ENCODE results near the gene ZNF835. TPM values are rescaled to one million over a fixed set of nuclear protein-coding genes. Genes with fewer than 3 reads are reported as not detected.
A peak's percentile ranks its signal among the peaks of the same experiment; 100 is the strongest.

Gene ZNF835
- 0.29 TPM for total RNA-seq (2013)
- polyA plus RNA-seq (under 1 TPM in 1 of 3 donors, not detected in 2; 0.07 TPM), polyA minus RNA-seq (0.55 and 0.80 TPM in 2 replicates), total RNA-seq (0 to 0.69 (median 0.07) reads per million in 11 experiments)

GRCh38 chr19:56671613-56671994 lies at the start of gene ZNF835:
Gene ZNF835 (minus strand): TSS chr19:56671757. CDS start chr19:56665198, 6,559 bp downstream.
- peaks cover 39 to 67% of the 10 kb centered on the region in 2 donors for H3K9me3 ChIP-seq (replicated peaks in 1 of 2; ENCODE audit: control insufficient read depth in 1 of 2, insufficient read depth in 1 of 2, low read length in 2 of 2)
- peak within 1 kb of the TSS; percentile 26 to 78 (median 41) for H3K4me3 ChIP-seq (replicated peaks in 1 of 3; ENCODE audit: low read depth in 2 of 3, low read length in 3 of 3)
- no peaks in the 10 kb centered on the region for H3K27me3 ChIP-seq (ENCODE audit: control insufficient read depth in 2 of 2, insufficient read depth in 2 of 2, low read length in 2 of 2)
- Mint-ChIP-seq H3K27me3 (ENCODE audit: low read depth in 3 of 3) (peaks cover 0 to 3% (median 0%) of the 10 kb centered on the region in 3 donors), H3K36me3 (no peaks in the 10 kb centered on the region), H3K9me3 (peaks cover 25 to 67% (median 44%) of the 10 kb centered on the region in 7 donors), H3K27ac (peak within 1 kb of the TSS in 3 of 7 donors; percentile 15 to 69 (median 46)), H3K4me3 (peak within 1 kb of the TSS; percentile 82 to 88), H3K4me1 (peaks cover 13% of the 10 kb centered on the region)
- H4K20me1 ChIP-seq (ENCODE audit: insufficient read depth, low read length): no peaks in the 10 kb centered on the region
- no peaks in the 10 kb centered on the region for H3K79me2 ChIP-seq (ENCODE audit: insufficient read depth, low read length)
- DNase-seq: peak; percentile 78 to 80 (median 79)
- H3K4me2 ChIP-seq (replicated peaks; ENCODE audit: extremely low read depth, low read length, poor library complexity, severe bottlenecking): peak within 1 kb of the TSS; percentile 79
- 0% methylated on average over 32 of the region's 32 CpGs for WGBS (ENCODE audit: insufficient coverage)
- intact Hi-C loops (cut with micrococcal nuclease): no loop called here
- TF ChIP-seq CTCF (IDR thresholded peaks at IDR 0.05): peak; percentile 40
- H3K4me1 ChIP-seq (ENCODE audit: control insufficient read depth in 1 of 2, insufficient read depth in 2 of 2, low read length in 2 of 2): peaks cover 12 to 18% of the 10 kb centered on the region in 2 donors
- peak within 1 kb of the TSS; percentile 90 for H2AFZ ChIP-seq (ENCODE audit: insufficient read depth, low read depth, low read length, poor library complexity, severe bottlenecking)
- H3K27ac ChIP-seq (ENCODE audit: low read depth in 1 of 2, low read length in 2 of 2): no peak within 1 kb of the TSS
- no peak within 1 kb of the TSS for H3K9ac ChIP-seq (ENCODE audit: insufficient read depth, low read length, poor library complexity, severe bottlenecking)
- H3K36me3 ChIP-seq (replicated peaks in 1 of 2; ENCODE audit: control insufficient read depth in 1 of 2, insufficient read depth in 2 of 2, low read length in 2 of 2): no peaks in the 10 kb centered on the region

GRCh38 chr19:56720281-56720680 lies 48.7 kb upstream of the ZNF835 start:
- Histone ChIP-seq H3K4me3 (replicated peaks in 1 of 3; ENCODE audit: low read depth in 2 of 3, low read length in 3 of 3) (no peak overlapping the region), H3K4me2 (replicated peaks; ENCODE audit: extremely low read depth, low read length, poor library complexity, severe bottlenecking) (no peak overlapping the region), H2AFZ (ENCODE audit: insufficient read depth, low read depth, low read length, poor library complexity, severe bottlenecking) (no peak overlapping the region), H3K9ac (ENCODE audit: insufficient read depth, low read length, poor library complexity, severe bottlenecking) (no peak overlapping the region), H4K20me1 (ENCODE audit: insufficient read depth, low read length) (no peaks in the 10 kb centered on the region), H3K27ac (ENCODE audit: low read depth in 1 of 2, low read length in 2 of 2) (no peak overlapping the region), H3K4me1 (ENCODE audit: control insufficient read depth in 1 of 2, insufficient read depth in 2 of 2, low read length in 2 of 2) (no peaks in the 10 kb centered on the region), H3K36me3 (replicated peaks in 1 of 2; ENCODE audit: control insufficient read depth in 1 of 2, insufficient read depth in 2 of 2, low read length in 2 of 2) (no peaks in the 10 kb centered on the region), H3K27me3 (ENCODE audit: control insufficient read depth in 2 of 2, insufficient read depth in 2 of 2, low read length in 2 of 2) (no peaks in the 10 kb centered on the region), H3K79me2 (ENCODE audit: insufficient read depth, low read length) (no peaks in the 10 kb centered on the region), H3K9me3 (replicated peaks in 1 of 2; ENCODE audit: control insufficient read depth in 1 of 2, insufficient read depth in 1 of 2, low read length in 2 of 2) (peaks cover 26 to 44% of the 10 kb centered on the region in 2 donors)
- DNase-seq: no peak
- intact Hi-C loops (cut with micrococcal nuclease): no loop called here
- no peak for TF ChIP-seq CTCF (IDR thresholded peaks at IDR 0.05)
- H3K4me1 Mint-ChIP-seq: no peaks in the 10 kb centered on the region
- peaks cover 0 to 3% (median 0%) of the 10 kb centered on the region in 3 donors for H3K27me3 Mint-ChIP-seq (ENCODE audit: low read depth in 3 of 3)
- H3K9me3 Mint-ChIP-seq: peaks cover 19 to 59% (median 37%) of the 10 kb centered on the region in 7 donors
- H3K36me3 Mint-ChIP-seq: no peaks in the 10 kb centered on the region
- no peak overlapping the region for H3K4me3 Mint-ChIP-seq
- H3K27ac Mint-ChIP-seq: no peak overlapping the region
- WGBS (ENCODE audit: insufficient coverage): 33% methylated on average over 2 of the region's 3 CpGs

All from CD14-positive monocyte (primary cell).